IMR-90 (cell line): Measurements from ENCODE around the gene APBB1IP. TPM values are rescaled to one million over a fixed set of nuclear protein-coding genes. Genes with fewer than 3 reads are reported as not detected.

ENCODE experiments used
- ATAC-seq: fragments of 200-7000 bp; cut with Tn5 transposase; 2 replicates; pipeline ENCODE4 v1.9.1; 2020; ENCODE audit warnings: low read depth, mild to moderate bottlenecking, moderate library complexity
- BruUV-seq: library from RNA; stranded (reverse); fragments of 400-500 nt; replicated peaks from 2 replicates; lab custom pipeline; 2021; lab: Mats Ljungman, UMichigan
- CTCF ChIA-PET: fragments of 300-600 bp; formaldehyde crosslinking; extraction: SDS; loops from one replicate; lab custom pipeline; 2021; ENCODE audit warnings: antibody characterized with exemption; lab: Yijun Ruan, JAX
- POLR2A ChIA-PET: fragments of 300-600 bp; sonication (Branson Sonifier 250); formaldehyde crosslinking; loops from one replicate; lab custom pipeline; 2022; ENCODE audit warnings: antibody characterized with exemption; ENCODE audit not compliant: unreplicated experiment; lab: Charles Lee
- DNase-seq: peaks from one replicate; pipeline ENCODE4 v3.0.0; 2013
- H2AFZ ChIP-seq: replicated peaks from 2 replicates; pipeline ENCODE3; 2013; ENCODE audit warnings: low read length, mild to moderate bottlenecking; ENCODE audit not compliant: poor library complexity
- H2AK5ac ChIP-seq: 2 replicates; pipeline ENCODE4 v1.6.1; 2013; ENCODE audit warnings: low read depth, low read length, inconsistent platforms
- H2AK9ac ChIP-seq: replicated peaks from 2 replicates; pipeline ENCODE3; 2013; ENCODE audit warnings: mild to moderate bottlenecking, low read depth, low read length, moderate library complexity; ENCODE audit not compliant: poor library complexity
- H2BK120ac ChIP-seq: 2 replicates; pipeline ENCODE4 v1.6.1; 2013; ENCODE audit warnings: low read depth, low read length, inconsistent platforms
- H2BK15ac ChIP-seq: 3 replicates; pipeline ENCODE4 v1.6.1; 2013; ENCODE audit warnings: low read depth, low read length, inconsistent platforms
- H2BK20ac ChIP-seq: 2 replicates; pipeline ENCODE4 v1.6.1; 2013; ENCODE audit warnings: low read depth, mild to moderate bottlenecking, inconsistent platforms, low read length, moderate library complexity
- H2BK5ac ChIP-seq: 2 replicates; pipeline ENCODE4 v1.6.1; 2013; ENCODE audit warnings: mild to moderate bottlenecking, low read depth, low read length, inconsistent platforms; ENCODE audit not compliant: poor library complexity, severe bottlenecking
- H3K14ac ChIP-seq: replicated peaks from 2 replicates; pipeline ENCODE4 v1.6.1; 2013; ENCODE audit warnings: low read depth, low read length, inconsistent platforms
- H3K18ac ChIP-seq: 2 replicates; pipeline ENCODE4 v1.6.1; 2013; ENCODE audit warnings: low read depth, low read length, control low read depth
- H3K23ac ChIP-seq: 2 replicates; pipeline ENCODE4 v1.6.1; 2013; ENCODE audit warnings: low read depth, low read length, inconsistent platforms
- H3K27ac ChIP-seq: 2 replicates; pipeline ENCODE4 v1.5.1; 2013; ENCODE audit warnings: mild to moderate bottlenecking, control low read depth, low read length; ENCODE audit not compliant: insufficient read depth
- H3K27me3 ChIP-seq: 2 replicates; pipeline ENCODE4 v1.6.1; 2013; ENCODE audit warnings: low read length; ENCODE audit not compliant: control insufficient read depth, insufficient read depth
- H3K36me3 ChIP-seq: 2 replicates; pipeline ENCODE4 v1.6.1; 2013; ENCODE audit warnings: low read length, mixed read lengths; ENCODE audit not compliant: control insufficient read depth, insufficient read depth
- H3K4ac ChIP-seq: 2 replicates; pipeline ENCODE4 v1.6.1; 2013; ENCODE audit warnings: low read depth, low read length, inconsistent platforms
- H3K4me1 ChIP-seq: 2 replicates; pipeline ENCODE4 v1.6.1; 2013; ENCODE audit warnings: low read length, mixed read lengths; ENCODE audit not compliant: control insufficient read depth, insufficient read depth
- H3K4me2 ChIP-seq: 2 replicates; pipeline ENCODE4 v1.6.1; 2013; ENCODE audit warnings: low read depth, mild to moderate bottlenecking, control low read depth, low read length, moderate library complexity
- H3K4me3 ChIP-seq: 2 replicates; pipeline ENCODE4 v1.5.1; 2013; ENCODE audit warnings: low read depth, mild to moderate bottlenecking, control low read depth, low read length, moderate library complexity; ENCODE audit not compliant: insufficient read depth
- H3K56ac ChIP-seq: 2 replicates; pipeline ENCODE4 v1.6.1; 2013; ENCODE audit warnings: low read length, inconsistent platforms; ENCODE audit not compliant: insufficient read depth; ENCODE audit errors: extremely low read depth
- H3K79me1 ChIP-seq, 2 experiments: 2 replicates each; pipeline ENCODE4 v1.6.1; 2013; ENCODE audit warnings: low read length in 2 of 2, inconsistent platforms in 1 of 2, low read depth in 1 of 2
- H3K9ac ChIP-seq: 2 replicates; pipeline ENCODE4 v1.6.1; 2013; ENCODE audit warnings: low read depth, low read length, control low read depth
- H3K9me1 ChIP-seq: 2 replicates; pipeline ENCODE4 v1.6.1; 2013; ENCODE audit warnings: low read length, inconsistent platforms; ENCODE audit not compliant: insufficient read depth
- H3K9me3 ChIP-seq: 2 replicates; pipeline ENCODE4 v1.6.1; 2013; ENCODE audit warnings: low read length; ENCODE audit not compliant: control insufficient read depth, insufficient read depth
- H4K20me1 ChIP-seq: 2 replicates; pipeline ENCODE4 v1.6.1; 2013; ENCODE audit warnings: low read length, inconsistent platforms; ENCODE audit not compliant: insufficient read depth
- H4K5ac ChIP-seq: 2 replicates; pipeline ENCODE4 v1.6.1; 2013; ENCODE audit warnings: mild to moderate bottlenecking, low read depth, low read length, control low read depth
- H4K8ac ChIP-seq, 2 experiments: 2 replicates each; pipeline ENCODE4 v1.6.1; 2013; ENCODE audit warnings: low read depth in 2 of 2, low read length in 2 of 2, control low read depth in 1 of 2, inconsistent platforms in 1 of 2
- H4K91ac ChIP-seq: 2 replicates; pipeline ENCODE4 v1.6.1; 2013; ENCODE audit warnings: low read depth, low read length, inconsistent platforms; ENCODE audit not compliant: insufficient read depth
- BHLHE40 ChIP-seq: fragments of 150-350 bp; IDR thresholded peaks from 2 replicates; pipeline ENCODE4 v1.6.1; 2016; ENCODE audit warnings: mild to moderate bottlenecking, low read depth, low read length
- CEBPB ChIP-seq: IDR thresholded peaks from 2 replicates; pipeline ENCODE4 v1.6.1; 2012; ENCODE audit warnings: low read depth, low read length, improper control_type of control experiment
- MAFK ChIP-seq: IDR thresholded peaks from 2 replicates; pipeline ENCODE4 v1.6.1; 2012; ENCODE audit warnings: low read depth, low read length, improper control_type of control experiment
- MAZ ChIP-seq: IDR thresholded peaks from 2 replicates; pipeline ENCODE4 v1.6.1; 2012; ENCODE audit warnings: low read depth, mild to moderate bottlenecking, low read length, improper control_type of control experiment, moderate library complexity, borderline replicate concordance
- NFE2L2 ChIP-seq: fragments of 150-350 bp; IDR thresholded peaks from 2 replicates; pipeline ENCODE4 v1.6.1; 2016; ENCODE audit warnings: low read depth, mild to moderate bottlenecking, low read length
- RAD21 ChIP-seq: IDR thresholded peaks from 2 replicates; pipeline ENCODE4 v1.6.1; 2012; ENCODE audit warnings: low read length, improper control_type of control experiment
- RFX5 ChIP-seq: IDR thresholded peaks from 2 replicates; pipeline ENCODE4 v1.8.0; 2012; ENCODE audit warnings: low read depth, mild to moderate bottlenecking, low read length, moderate library complexity
- SMC3 ChIP-seq: fragments of 150-350 bp; IDR thresholded peaks from 2 replicates; pipeline ENCODE4 v1.6.1; 2016; ENCODE audit warnings: low read depth, mild to moderate bottlenecking, antibody characterized with exemption, low read length, moderate library complexity
- USF2 ChIP-seq: fragments of 150-350 bp; IDR thresholded peaks from 2 replicates; pipeline ENCODE4 v1.6.1; 2017; ENCODE audit warnings: mild to moderate bottlenecking, antibody characterized with exemption, low read length, low read depth
- WGBS, 2 experiments: methylation state at CpG; one replicate each; pipeline versions ENCODE4 v1.1.5 to v1.1.7; 2013; ENCODE audit warnings: missing lambda C conversion rate in 2 of 2; ENCODE audit not compliant: insufficient read length in 1 of 2; ENCODE audit errors: extremely low coverage in 2 of 2; 5-methylcytosine and 5-hydroxymethylcytosine counted together
- dilution Hi-C: fragments of 300-500 bp; cut with HindIII; formaldehyde crosslinking; loops from one replicate; pipeline ENCODE4 v1.14.3; 2018; ENCODE audit warnings: low sequenced_read_pairs; ENCODE audit not compliant: unreplicated experiment
- in situ Hi-C: fragments of 300-500 bp; cut with MboI; formaldehyde crosslinking; loops from 3 replicates; pipeline ENCODE4 v1.14.3; 2019; ENCODE audit warnings: low sequenced_read_pairs, inconsistent platforms, mixed read lengths
- intact Hi-C: fragments of 100-400 bp; cut with micrococcal nuclease; formaldehyde crosslinking; loops from 2 replicates; pipeline ENCODE4 v1.10.0; 2022
- polyA plus RNA-seq, 3 experiments: library from polyadenylated mRNA; depleted of rRNA; stranded (reverse); fragments of >200 nt; gene quantifications; 2 replicates each; pipeline ENCODE4 v1.2.3, GENCODE V29; 2012; ENCODE audit warnings: low replicate concordance in 1 of 3
- total RNA-seq: library from RNA; depleted of rRNA; stranded (reverse); fragments of >200 nt; gene quantifications from 2 replicates; pipeline ENCODE4 v1.2.3, GENCODE V29; 2012

Gene APBB1IP
- total and polyA plus RNA-seq, 2 of the 4 experiments (the other 2 are of a cell fraction): not detected

DNA sequence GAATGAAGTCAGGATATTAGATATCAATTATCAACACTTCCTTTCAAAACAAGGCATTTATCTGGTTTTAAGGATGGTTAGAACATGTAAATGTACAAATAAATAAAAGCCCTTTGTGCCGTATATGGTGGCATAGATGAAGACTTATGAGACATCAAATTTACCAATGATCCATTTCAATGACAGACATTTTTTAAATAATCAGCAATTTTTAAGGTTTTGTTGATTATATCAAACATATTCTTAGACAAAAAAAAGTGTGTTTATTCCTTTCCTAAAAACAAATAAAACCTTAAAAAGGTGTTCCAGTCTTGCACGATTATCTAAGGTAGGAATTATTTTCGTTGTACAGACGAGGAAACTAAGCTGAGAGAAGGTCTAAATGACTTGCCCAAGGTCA is 13.8 kb downstream of the APBB1IP start:
- H3K79me1 ChIP-seq: no peaks in the 10 kb centered on the region
- no peak overlapping the region for H2BK5ac ChIP-seq
- H3K4ac ChIP-seq: no peak overlapping the region
- peaks cover 11% of the 10 kb centered on the region for H3K9me3 ChIP-seq
- H3K4me3 ChIP-seq: no peak overlapping the region
- intact Hi-C loops (no loop called here), dilution Hi-C loops (no loop called here), in situ Hi-C loops (no loop called here)
- DNase-seq (no peak), ATAC-seq (no peak)
- no peaks in the 10 kb centered on the region for H3K27me3 ChIP-seq
- TF ChIP-seq USF2 (no peak), RAD21 (no peak), BHLHE40 (no peak), RFX5 (no peak), NFE2L2 (no peak), MAFK (peak; percentile 15; the same call in 1 of the 2 replicates), CEBPB (no peak), SMC3 (no peak), MAZ (no peak)
- H4K8ac ChIP-seq: no peak overlapping the region
- H3K9ac ChIP-seq: no peak overlapping the region
- WGBS, 2 experiments: no CpG with 5 or more reads among the region's 4 CpGs
- no peak overlapping the region for H4K5ac ChIP-seq
- H3K23ac ChIP-seq: no peak overlapping the region
- no peaks in the 10 kb centered on the region for H3K9me1 ChIP-seq
- H3K56ac ChIP-seq: no peak overlapping the region
- H2BK20ac ChIP-seq: no peak overlapping the region
- CTCF ChIA-PET: interaction anchor here (0.6 kb wide), 1 partner anchor 1072 kb away, joined by 3 read pairs; no protein-coding TSS in a partner anchor
- no peaks in the 10 kb centered on the region for H4K20me1 ChIP-seq
- H2BK120ac ChIP-seq: no peak overlapping the region
- H3K4me2 ChIP-seq: no peak overlapping the region
- no peaks in the 10 kb centered on the region for H3K36me3 ChIP-seq
- no TSS peak for BruUV-seq
- H3K14ac ChIP-seq: no peak overlapping the region
- H2AK5ac ChIP-seq: no peak overlapping the region
- H4K91ac ChIP-seq: no peak overlapping the region
- no peak overlapping the region for H2AFZ ChIP-seq
- H3K18ac ChIP-seq: no peak overlapping the region
- no peak overlapping the region for H2AK9ac ChIP-seq
- POLR2A ChIA-PET: no interaction called here
- no peak overlapping the region for H2BK15ac ChIP-seq
- no peak overlapping the region for H3K27ac ChIP-seq
- H3K4me1 ChIP-seq: no peaks in the 10 kb centered on the region
